ENCODE results near the gene PLEKHG2. TPM values are rescaled to one million over a fixed set of nuclear protein-coding genes. Genes with fewer than 3 reads are reported as not detected.

The PLEKHG2 gene
- total and polyA plus RNA-seq, 9 of the 15 experiments (the other 6 are each of a cell fraction or from before 2014, with no cell fraction given) = 0.98 to 45.7 (median 9.8) TPM

DNA sequence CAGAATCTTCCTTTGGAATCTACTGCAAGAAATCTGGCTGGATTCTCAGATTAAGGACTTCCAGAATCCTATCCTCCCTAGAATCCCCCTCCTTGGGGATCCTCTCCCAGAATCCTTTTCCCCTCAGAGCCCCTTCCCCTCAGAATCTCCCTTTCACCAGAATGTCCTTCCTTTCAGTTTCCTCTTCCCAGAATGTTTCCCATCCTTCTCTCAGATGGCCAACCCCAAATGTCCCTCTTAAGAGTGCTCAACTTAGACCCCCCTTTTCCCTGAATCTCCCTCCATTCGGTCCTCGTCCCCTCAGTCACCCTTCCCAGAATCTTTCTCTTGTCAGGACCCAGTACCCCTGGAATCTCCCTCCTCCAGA is 23.9 kb downstream of the PLEKHG2 start:
- no peaks in the 10 kb centered on the region for H3K9me1 ChIP-seq (ENCODE audit: control insufficient read depth, insufficient read depth, low read length)

More for the DNA sequence above, 23.9 kb downstream of the PLEKHG2 start:
- Histone ChIP-seq H3K27me3 (ENCODE audit: control insufficient read depth in 2 of 2, insufficient read depth in 2 of 2, low read length in 2 of 2) (no peaks in the 10 kb centered on the region), H2AFZ (ENCODE audit: low read depth, low read length) (peak overlapping the region; percentile 54), H3K9ac (ENCODE audit: insufficient read depth in 1 of 2, low read depth in 2 of 2, low read length in 2 of 2) (peak overlapping the region; percentile 81 to 99; a peak in 3 of 4 replicates), H3K4me3 (peak overlapping the region; percentile 100), H3K27ac (ENCODE audit: extremely low read depth, low read depth, low read length) (peak overlapping the region; percentile 54), H3K4me2 (ENCODE audit: insufficient read depth, low read length) (peak overlapping the region; percentile 82), H3K4me1 (replicated peaks in 1 of 2; ENCODE audit: control insufficient read depth in 2 of 2, insufficient read depth in 2 of 2, low read length in 2 of 2) (peaks cover 19 to 23% of the 10 kb centered on the region in 2 experiments), H3K9me3 (replicated peaks; ENCODE audit: control insufficient read depth, insufficient read depth, low read depth, low read length) (no peaks in the 10 kb centered on the region), H4K20me1 (replicated peaks; ENCODE audit: control insufficient read depth, insufficient read depth, low read length) (peaks cover 21% of the 10 kb centered on the region), H3K36me3 (ENCODE audit: control insufficient read depth, insufficient read depth, low read length) (peaks cover 37% of the 10 kb centered on the region), H3K79me2 (ENCODE audit: control insufficient read depth, insufficient read depth, low read length) (peaks cover 32% of the 10 kb centered on the region)
- in situ Hi-C loops (cut with MboI) (no loop called here), intact Hi-C loops (cut with micrococcal nuclease) (no loop called here)
- 0 out of 2 replicates have a peak, but pooled peaks have one; percentile 31 for TF ChIP-seq MIER1 (IDR thresholded peaks at IDR 0.05; ENCODE audit: low read depth)
- TF ChIP-seq JUN (IDR thresholded peaks at IDR 0.05; ENCODE audit: borderline replicate concordance, low read depth, low read length) = no peak
- TF ChIP-seq JUN (CRISPR knock-in tag; IDR thresholded peaks at IDR 0.05; ENCODE audit: borderline replicate concordance) = no peak
- 0 out of 2 replicates have a peak, but pooled peaks have one; percentile 3 for TF ChIP-seq SREBF1 (IDR thresholded peaks at IDR 0.05; ENCODE audit: borderline replicate concordance, low read depth, low read length)
- no peak for TF ChIP-seq ZNF217 (CRISPR knock-in tag; IDR thresholded peaks at IDR 0.05)
- 0 out of 2 replicates have a peak, but pooled peaks have one; percentile 2 for TF ChIP-seq L3MBTL2 (IDR thresholded peaks at IDR 0.05)
- peak; percentile 91; the same call in 1 of the 2 replicates for TF ChIP-seq CC2D1A (IDR thresholded peaks at IDR 0.05)
- no peak for TF ChIP-seq DACH1 (IDR thresholded peaks at IDR 0.05; ENCODE audit: partially characterized antibody)
- peak; percentile 15; the same call in 1 of the 2 replicates for TF ChIP-seq SMARCA4 (IDR thresholded peaks at IDR 0.05)
- TF ChIP-seq ARID1B (IDR thresholded peaks at IDR 0.05) = peak; percentile 16; the same call in 1 of the 2 replicates
- peak; percentile 14; the same call in 1 of the 2 replicates for TF ChIP-seq NCOA1 (IDR thresholded peaks at IDR 0.05; ENCODE audit: low read depth)
- TF ChIP-seq LARP7 (IDR thresholded peaks at IDR 0.05) = 0 out of 2 replicates have a peak, but pooled peaks have one; percentile 41
- TF ChIP-seq, protein P1, sequence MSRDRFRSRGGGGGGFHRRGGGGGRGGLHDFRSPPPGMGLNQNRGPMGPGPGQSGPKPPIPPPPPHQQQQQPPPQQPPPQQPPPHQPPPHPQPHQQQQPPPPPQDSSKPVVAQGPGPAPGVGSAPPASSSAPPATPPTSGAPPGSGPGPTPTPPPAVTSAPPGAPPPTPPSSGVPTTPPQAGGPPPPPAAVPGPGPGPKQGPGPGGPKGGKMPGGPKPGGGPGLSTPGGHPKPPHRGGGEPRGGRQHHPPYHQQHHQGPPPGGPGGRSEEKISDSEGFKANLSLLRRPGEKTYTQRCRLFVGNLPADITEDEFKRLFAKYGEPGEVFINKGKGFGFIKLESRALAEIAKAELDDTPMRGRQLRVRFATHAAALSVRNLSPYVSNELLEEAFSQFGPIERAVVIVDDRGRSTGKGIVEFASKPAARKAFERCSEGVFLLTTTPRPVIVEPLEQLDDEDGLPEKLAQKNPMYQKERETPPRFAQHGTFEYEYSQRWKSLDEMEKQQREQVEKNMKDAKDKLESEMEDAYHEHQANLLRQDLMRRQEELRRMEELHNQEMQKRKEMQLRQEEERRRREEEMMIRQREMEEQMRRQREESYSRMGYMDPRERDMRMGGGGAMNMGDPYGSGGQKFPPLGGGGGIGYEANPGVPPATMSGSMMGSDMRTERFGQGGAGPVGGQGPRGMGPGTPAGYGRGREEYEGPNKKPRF (IDR thresholded peaks at IDR 0.05; ENCODE audit: low read depth, low read length) = no peak
- peak; percentile 54 for TF ChIP-seq SMARCE1 (IDR thresholded peaks at IDR 0.05)
- TF ChIP-seq, protein P2, sequence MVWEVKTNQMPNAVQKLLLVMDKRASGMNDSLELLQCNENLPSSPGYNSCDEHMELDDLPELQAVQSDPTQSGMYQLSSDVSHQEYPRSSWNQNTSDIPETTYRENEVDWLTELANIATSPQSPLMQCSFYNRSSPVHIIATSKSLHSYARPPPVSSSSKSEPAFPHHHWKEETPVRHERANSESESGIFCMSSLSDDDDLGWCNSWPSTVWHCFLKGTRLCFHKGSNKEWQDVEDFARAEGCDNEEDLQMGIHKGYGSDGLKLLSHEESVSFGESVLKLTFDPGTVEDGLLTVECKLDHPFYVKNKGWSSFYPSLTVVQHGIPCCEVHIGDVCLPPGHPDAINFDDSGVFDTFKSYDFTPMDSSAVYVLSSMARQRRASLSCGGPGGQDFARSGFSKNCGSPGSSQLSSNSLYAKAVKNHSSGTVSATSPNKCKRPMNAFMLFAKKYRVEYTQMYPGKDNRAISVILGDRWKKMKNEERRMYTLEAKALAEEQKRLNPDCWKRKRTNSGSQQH (CRISPR knock-in tag; IDR thresholded peaks at IDR 0.05) = 0 out of 2 replicates have a peak, but pooled peaks have one; percentile 4
- TF ChIP-seq ZNF316 (IDR thresholded peaks at IDR 0.05) = 0 out of 2 replicates have a peak, but pooled peaks have one; percentile 2
- FAIRE-seq (no peak), ATAC-seq (no peak), DNase-seq (ENCODE audit: extremely low read depth in 1 of 4, low spot score in 3 of 4) (no peak)
- CTCF ChIA-PET (ENCODE audit: low intra/inter-chr PET ratio) = no interaction called here
- 10% methylated on average over 2 of the region's 2 CpGs for WGBS (ENCODE audit: insufficient coverage, low coverage, missing lambda C conversion rate)
- POLR2A ChIA-PET = interaction anchor here (0.6 to 6.2 kb wide), 50 partner anchors 8 to 981 kb away, joined by 3 to 141 read pairs (median 4); partner anchors contain the start of genes DYRK1B, EID2B, MED29 and PAF1
- BruUV-seq (replicated peaks) = TSS peak; percentile 99
